CD14-positive monocyte (primary cell): ENCODE results near the gene PPP1R1C. TPM values are rescaled to one million over a fixed set of nuclear protein-coding genes. Genes with fewer than 3 reads are reported as not detected.

Source experiments
- DNase-seq, 3 donors: peaks; one replicate each; pipeline ENCODE4 v3.0.0-alpha.2; 2011 to 2022
- H2AFZ ChIP-seq: 2 replicates; pipeline ENCODE4 v1.6.0; 2012; ENCODE audit warnings: mild to moderate bottlenecking, low read depth, low read length, inconsistent platforms; ENCODE audit not compliant: insufficient read depth, poor library complexity, severe bottlenecking
- H3K27ac ChIP-seq, 2 donors: 1 replicate in 1 of 2; 2 replicates in 1 of 2; pipeline ENCODE4 v1.5.1; 2012 to 2013; ENCODE audit warnings: low read length in 2 of 2, control low read depth in 1 of 2, inconsistent platforms in 1 of 2, low read depth in 1 of 2, mild to moderate bottlenecking in 1 of 2
- H3K27me3 ChIP-seq, 2 donors: one replicate each; pipeline versions ENCODE4 v1.6.0 to v1.6.1; 2011 to 2013; ENCODE audit warnings: low read length in 2 of 2; ENCODE audit not compliant: control insufficient read depth in 2 of 2, insufficient read depth in 2 of 2
- H3K36me3 ChIP-seq, 2 donors: replicated peaks in 1 of 2; 1 replicate in 1 of 2; 2 replicates in 1 of 2; pipeline versions ENCODE4 v1.5.1 to v1.6.1; 2012 to 2013; ENCODE audit warnings: low read length in 2 of 2, control low read depth in 1 of 2, inconsistent platforms in 1 of 2, mild to moderate bottlenecking in 1 of 2; ENCODE audit not compliant: insufficient read depth in 2 of 2, control insufficient read depth in 1 of 2
- H3K4me1 ChIP-seq, 2 donors: 1 replicate in 1 of 2; 2 replicates in 1 of 2; pipeline versions ENCODE4 v1.5.1 to v1.6.1; 2012 to 2013; ENCODE audit warnings: low read length in 2 of 2, control low read depth in 1 of 2, inconsistent platforms in 1 of 2, mild to moderate bottlenecking in 1 of 2, moderate library complexity in 1 of 2; ENCODE audit not compliant: insufficient read depth in 2 of 2, control insufficient read depth in 1 of 2
- H3K4me2 ChIP-seq: replicated peaks from 2 replicates; pipeline ENCODE3; 2012; ENCODE audit warnings: low read length, moderate library complexity, mild to moderate bottlenecking; ENCODE audit not compliant: poor library complexity, severe bottlenecking; ENCODE audit errors: extremely low read depth
- H3K4me3 ChIP-seq, 3 experiments: fragments of 200-600 bp in 1 of 3; sonication (generic) in 1 of 3; replicated peaks in 1 of 3; 1 replicate in 2 of 3; 2 replicates in 1 of 3; pipeline ENCODE4 v1.5.1; 2011 to 2013; ENCODE audit warnings: low read length in 3 of 3, mild to moderate bottlenecking in 3 of 3, control low read depth in 2 of 3, low read depth in 2 of 3, inconsistent platforms in 1 of 3, moderate library complexity in 1 of 3
- H3K79me2 ChIP-seq: 2 replicates; pipeline ENCODE4 v1.6.0; 2012; ENCODE audit warnings: mild to moderate bottlenecking, control low read depth, inconsistent platforms, low read length, moderate library complexity; ENCODE audit not compliant: insufficient read depth
- H3K9ac ChIP-seq: 2 replicates; pipeline ENCODE4 v1.6.0; 2017; ENCODE audit warnings: low read length, mild to moderate bottlenecking; ENCODE audit not compliant: insufficient read depth, poor library complexity, severe bottlenecking
- H3K9me3 ChIP-seq, 2 donors: replicated peaks in 1 of 2; 1 replicate in 1 of 2; 2 replicates in 1 of 2; pipeline versions ENCODE4 v1.5.1 to v1.6.1; 2012 to 2013; ENCODE audit warnings: low read length in 2 of 2, control low read depth in 1 of 2; ENCODE audit not compliant: control insufficient read depth in 1 of 2, insufficient read depth in 1 of 2
- H4K20me1 ChIP-seq: 2 replicates; pipeline ENCODE4 v1.6.0; 2012; ENCODE audit warnings: mild to moderate bottlenecking, low read length, control low read depth, moderate library complexity; ENCODE audit not compliant: insufficient read depth
- H3K27ac Mint-ChIP-seq, 7 donors: one replicate each; pipeline ENCODE4 v1.8.0; 2020; ENCODE audit warnings: mild to moderate bottlenecking in 7 of 7, mixed read lengths in 7 of 7, moderate library complexity in 6 of 7, inconsistent platforms in 2 of 7
- H3K27me3 Mint-ChIP-seq, 3 donors: one replicate each; pipeline ENCODE4 v1.8.0; 2021 to 2022; ENCODE audit warnings: low read depth in 3 of 3, mild to moderate bottlenecking in 3 of 3, mixed read lengths in 3 of 3, moderate library complexity in 3 of 3, inconsistent platforms in 1 of 3
- H3K36me3 Mint-ChIP-seq, 2 donors: one replicate each; pipeline ENCODE4 v1.8.0; 2020; ENCODE audit warnings: mixed read lengths in 2 of 2, inconsistent platforms in 1 of 2, mild to moderate bottlenecking in 1 of 2
- H3K4me1 Mint-ChIP-seq: one replicate; pipeline ENCODE4 v1.8.0; 2020; ENCODE audit warnings: mild to moderate bottlenecking, mixed read lengths
- H3K4me3 Mint-ChIP-seq, 2 donors: one replicate each; pipeline ENCODE4 v1.8.0; 2020; ENCODE audit warnings: mild to moderate bottlenecking in 2 of 2, mixed read lengths in 2 of 2, moderate library complexity in 1 of 2
- H3K9me3 Mint-ChIP-seq, 7 donors: one replicate each; pipeline ENCODE4 v1.8.0; 2020 to 2022; ENCODE audit warnings: mixed read lengths in 7 of 7, mild to moderate bottlenecking in 6 of 7, moderate library complexity in 6 of 7, inconsistent platforms in 2 of 7
- CTCF ChIP-seq: fragments of 200-600 bp; IDR thresholded peaks from one replicate; pipeline ENCODE4 v1.8.0; 2022; ENCODE audit warnings: antibody characterized with exemption, mild to moderate bottlenecking
- WGBS: methylation state at CpG from one replicate; pipeline ENCODE4 v1.1.5; 2013; ENCODE audit warnings: missing lambda C conversion rate; ENCODE audit not compliant: insufficient coverage; 5-methylcytosine and 5-hydroxymethylcytosine counted together
- intact Hi-C, 2 donors: fragments of 100-400 bp; cut with micrococcal nuclease; formaldehyde crosslinking; loops; one replicate each; pipeline versions ENCODE4 v1.15.0 to v1.15.1; 2023
- polyA plus RNA-seq, 3 donors: library from polyadenylated mRNA; depleted of rRNA in 1 of 3; unstranded in 2 of 3; stranded (reverse) in 1 of 3; fragments of 300-500 nt in 2 of 3; fragments of >200 nt in 1 of 3; fragmentation: Illumina TruSeq in 2 of 3; gene quantifications; 1 replicate in 2 of 3; 2 replicates in 1 of 3; pipeline ENCODE4 v1.2.3, GENCODE V29; 2012 to 2021

The PPP1R1C gene
- polyA plus RNA-seq, 3 donors: not detected

GRCh38 chr2:182103526-182103925 is 117.9 kb downstream of the PPP1R1C start:
- Histone ChIP-seq H3K4me3 (no peak overlapping the region), H2AFZ (no peak overlapping the region), H3K4me2 (no peak overlapping the region), H3K9me3 (no peaks in the 10 kb centered on the region), H4K20me1 (no peaks in the 10 kb centered on the region), H3K36me3 (no peaks in the 10 kb centered on the region), H3K79me2 (no peaks in the 10 kb centered on the region), H3K27me3 (no peaks in the 10 kb centered on the region), H3K9ac (no peak overlapping the region), H3K4me1 (no peaks in the 10 kb centered on the region), H3K27ac (no peak overlapping the region)
- H3K36me3 Mint-ChIP-seq: no peaks in the 10 kb centered on the region
- H3K27ac Mint-ChIP-seq: no peak overlapping the region
- no peaks in the 10 kb centered on the region for H3K4me1 Mint-ChIP-seq
- peaks cover 0 to 4% (median 0%) of the 10 kb centered on the region in 7 donors for H3K9me3 Mint-ChIP-seq
- DNase-seq: no peak
- H3K27me3 Mint-ChIP-seq: peaks cover 0 to 3% (median 0%) of the 10 kb centered on the region in 3 donors
- no peak for TF ChIP-seq CTCF
- 100% methylated on average over 2 of the region's 5 CpGs for WGBS
- intact Hi-C loops: no loop called here
- H3K4me3 Mint-ChIP-seq: no peak overlapping the region

GRCh38 chr2:182110347-182110746 is 124.7 kb downstream of the PPP1R1C start:
- H3K4me1 ChIP-seq: no peaks in the 10 kb centered on the region
- no peak overlapping the region for H3K4me2 ChIP-seq
- no peak for DNase-seq
- no peak overlapping the region for H3K9ac ChIP-seq
- Mint-ChIP-seq H3K27me3 (peaks cover 0 to 5% (median 2%) of the 10 kb centered on the region in 3 donors), H3K9me3 (peaks cover 0 to 4% (median 0%) of the 10 kb centered on the region in 7 donors), H3K4me1 (no peaks in the 10 kb centered on the region), H3K4me3 (no peak overlapping the region), H3K36me3 (no peaks in the 10 kb centered on the region), H3K27ac (no peak overlapping the region)
- no peak overlapping the region for H2AFZ ChIP-seq
- no peaks in the 10 kb centered on the region for H3K27me3 ChIP-seq
- TF ChIP-seq CTCF: no peak
- WGBS: no CpG with 5 or more reads among the region's 1 CpG
- no peaks in the 10 kb centered on the region for H3K36me3 ChIP-seq
- H3K79me2 ChIP-seq: no peaks in the 10 kb centered on the region
- no peak overlapping the region for H3K27ac ChIP-seq
- H3K9me3 ChIP-seq: no peaks in the 10 kb centered on the region
- no peak overlapping the region for H3K4me3 ChIP-seq
- H4K20me1 ChIP-seq: no peaks in the 10 kb centered on the region
- intact Hi-C loops: no loop called here
